CD4-positive, alpha-beta T cell treated with Interleukin-4 for 1 hour (primary cell): Measurements from ENCODE around the gene DOP1A.

Experiments
- DNase-seq, 2 donors: peaks; one replicate each; pipeline ENCODE4 v3.0.0-alpha.2; 2020 to 2022

The DOP1A gene

DNA sequence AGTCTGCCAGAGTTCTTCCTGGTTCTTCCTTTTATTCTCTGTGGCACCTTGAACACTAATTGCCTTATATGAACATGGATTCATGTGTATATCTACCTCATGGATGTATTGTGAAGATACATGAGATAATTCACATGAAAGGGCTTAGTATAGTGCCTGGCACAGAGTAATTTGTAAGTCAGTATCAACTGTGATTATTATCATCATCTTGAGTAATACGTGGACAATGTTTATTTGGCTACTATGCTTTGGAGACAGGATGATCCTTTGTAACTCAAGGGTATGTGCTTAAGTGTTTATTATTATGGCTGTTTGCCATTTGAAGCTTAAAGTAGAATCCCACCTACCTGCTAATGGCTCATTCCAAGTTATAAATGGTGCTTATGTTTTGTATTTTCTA is 16.0 kb downstream of the DOP1A start:
- no peak for DNase-seq

DNA sequence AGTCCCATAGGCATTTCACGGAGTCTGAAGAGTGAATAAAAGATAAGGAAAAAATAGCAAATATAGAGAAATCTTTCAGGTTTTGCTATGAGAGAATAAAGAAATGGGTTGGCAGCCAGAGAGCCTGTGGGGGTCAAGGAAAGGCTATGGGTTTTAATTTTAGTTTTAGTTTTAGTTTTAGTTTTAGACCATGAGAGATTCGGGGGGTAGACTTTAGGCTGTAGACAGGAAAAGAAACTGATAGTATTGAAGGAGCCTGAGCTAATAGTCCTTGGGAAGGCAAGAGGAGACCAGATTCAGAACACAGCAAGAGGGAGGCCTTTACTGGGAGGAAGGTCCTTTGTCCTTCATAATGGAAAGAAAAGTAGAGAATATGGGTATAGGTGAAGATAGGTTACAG is 19.3 kb downstream of the DOP1A start:
- DNase-seq, result no peak

DNA sequence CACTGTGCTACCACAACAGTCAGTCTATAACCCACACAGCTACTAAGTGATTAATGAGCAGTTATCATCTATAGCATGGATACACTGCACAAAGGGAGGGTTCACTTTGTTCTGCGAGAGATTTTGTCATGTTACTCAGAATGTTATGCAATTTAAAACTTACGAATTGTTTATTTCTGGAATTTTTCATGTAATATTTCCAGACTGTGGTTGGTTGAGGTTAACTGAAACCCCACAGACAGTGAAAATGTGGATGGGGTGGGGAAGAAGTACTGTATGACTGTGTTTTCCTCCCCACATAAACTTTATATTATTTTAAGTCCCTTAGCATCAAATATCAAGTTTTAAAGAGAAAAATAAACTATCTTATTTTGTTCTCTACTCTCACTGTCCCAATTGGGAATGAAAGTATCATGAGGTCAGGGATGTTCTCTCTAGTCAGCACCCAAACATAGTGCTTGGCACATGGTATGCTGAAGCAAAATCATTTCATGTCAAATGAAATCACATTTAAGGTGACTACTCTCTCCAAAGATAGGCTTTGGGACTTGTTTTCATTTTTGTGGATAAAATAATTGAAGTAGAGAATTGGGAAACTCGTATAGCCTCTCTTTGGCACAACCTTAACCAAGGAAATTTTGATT is 25.4 kb downstream of the DOP1A start:
- DNase-seq, result no peak

DNA sequence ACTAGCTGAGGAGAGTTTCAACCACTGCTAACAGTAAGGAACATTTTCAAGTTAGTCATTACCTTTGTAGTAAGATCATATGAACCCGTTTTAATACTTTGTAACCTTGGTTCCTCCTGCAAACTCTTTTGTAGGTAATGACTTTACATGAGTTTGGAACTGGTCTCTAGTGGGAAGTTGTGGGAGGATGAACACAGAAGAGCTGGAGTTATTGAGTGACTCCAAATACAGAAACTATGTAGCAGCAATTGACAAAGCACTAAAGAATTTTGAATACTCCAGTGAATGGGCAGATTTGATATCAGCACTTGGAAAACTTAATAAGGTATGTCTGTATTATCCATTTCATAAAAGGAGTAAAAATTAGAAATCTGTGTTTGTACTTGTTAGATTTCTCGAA is 29.3 kb downstream of the DOP1A start:
- DNase-seq, result no peak

DNA sequence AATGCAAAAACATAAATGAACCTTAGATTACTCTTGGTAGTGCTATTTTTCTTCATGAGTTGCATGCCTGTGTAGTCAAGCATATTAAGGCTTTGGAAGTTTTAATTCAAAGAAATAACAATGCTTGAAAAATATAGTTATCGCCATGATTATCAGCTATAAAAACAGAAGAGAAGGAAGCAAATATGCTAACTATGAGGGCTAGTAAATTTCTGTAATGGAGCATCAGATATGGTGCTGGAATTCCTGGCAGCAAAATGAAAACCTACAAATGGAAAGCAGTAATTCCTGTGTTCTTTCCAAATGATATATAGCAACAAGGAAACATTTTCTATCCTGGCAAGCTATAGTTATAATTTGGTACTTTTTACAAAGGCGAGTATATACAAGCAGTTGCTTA is 29.7 kb downstream of the DOP1A start:
- DNase-seq, result no peak

DNA sequence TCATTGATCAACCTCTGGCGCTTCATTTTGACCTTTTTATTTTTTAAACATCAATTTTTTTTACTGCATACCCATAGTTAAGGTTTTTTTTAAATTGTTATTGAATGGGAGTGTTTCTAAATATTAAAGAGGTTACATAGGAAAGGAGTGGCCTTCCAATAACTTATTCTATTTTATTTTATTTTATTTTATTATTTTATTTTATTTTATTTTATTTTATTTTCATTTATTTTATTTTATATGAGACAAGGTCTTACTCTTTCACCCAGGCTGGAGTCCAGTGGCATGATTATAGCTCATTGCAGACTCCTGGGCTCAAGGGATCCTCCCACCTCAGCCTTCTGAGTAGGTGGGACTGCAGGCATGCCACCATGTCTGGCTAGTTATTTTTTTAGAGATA is 30.2 kb downstream of the DOP1A start:
- no peak for DNase-seq

DNA sequence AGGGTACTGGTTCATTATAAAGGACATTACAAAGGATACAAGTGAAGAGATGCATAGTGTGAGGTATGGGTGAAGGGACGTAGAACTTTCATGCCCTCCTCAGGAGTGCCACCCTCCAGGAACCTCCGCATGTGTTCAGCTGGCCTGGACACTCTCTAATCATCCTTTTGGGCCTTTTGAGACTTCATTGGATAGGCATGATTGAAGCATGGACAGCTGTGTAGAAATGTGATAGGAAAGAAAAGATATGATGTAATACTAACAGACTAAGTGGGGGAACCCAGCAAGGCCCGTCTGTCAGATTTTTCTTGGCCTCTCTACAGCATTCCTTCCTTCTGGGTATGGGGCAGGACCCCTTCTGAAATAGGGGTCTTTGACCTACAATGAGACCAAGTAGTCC is 31.1 kb downstream of the DOP1A start:
- DNase-seq, result no peak

DNA sequence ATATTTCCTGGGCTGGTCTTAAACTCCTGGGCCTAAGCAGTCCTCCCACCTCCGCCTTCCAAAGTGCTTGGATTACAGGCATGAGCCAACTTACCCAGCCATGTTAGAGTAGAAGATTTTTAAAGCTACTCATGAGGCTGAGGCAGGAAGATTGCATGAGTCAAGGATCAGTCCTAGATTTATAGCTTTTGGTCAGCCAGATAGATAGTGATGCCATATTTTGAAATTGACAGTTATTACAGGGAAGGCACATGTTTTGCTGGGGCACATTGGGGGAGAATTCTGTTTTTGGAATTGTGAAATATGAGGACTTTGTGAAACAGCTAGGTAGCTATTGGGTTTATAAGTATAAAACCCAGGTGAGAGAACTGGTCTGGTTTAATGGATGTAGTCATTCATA is 40.9 kb downstream of the DOP1A start:
- DNase-seq, result no peak

DNA sequence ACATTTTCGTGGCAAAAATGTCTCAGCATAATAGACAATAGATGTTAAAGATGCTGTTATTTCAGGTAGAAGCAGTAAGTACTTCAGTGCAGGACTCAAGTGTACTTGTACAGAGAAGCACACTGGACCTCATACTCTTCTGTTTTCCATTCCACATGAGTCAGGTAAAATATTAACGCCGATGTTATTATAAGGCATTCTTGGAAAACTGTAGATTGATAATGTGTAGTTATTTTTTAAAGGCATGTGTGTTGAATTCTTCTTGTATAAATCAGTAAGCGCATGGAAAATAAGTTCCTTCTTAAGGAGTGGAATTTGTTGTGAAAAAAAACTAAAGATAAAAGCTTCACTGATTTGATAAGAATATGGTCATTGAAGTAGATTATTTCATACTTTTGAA is 45.8 kb downstream of the DOP1A start:
- no peak for DNase-seq

DNA sequence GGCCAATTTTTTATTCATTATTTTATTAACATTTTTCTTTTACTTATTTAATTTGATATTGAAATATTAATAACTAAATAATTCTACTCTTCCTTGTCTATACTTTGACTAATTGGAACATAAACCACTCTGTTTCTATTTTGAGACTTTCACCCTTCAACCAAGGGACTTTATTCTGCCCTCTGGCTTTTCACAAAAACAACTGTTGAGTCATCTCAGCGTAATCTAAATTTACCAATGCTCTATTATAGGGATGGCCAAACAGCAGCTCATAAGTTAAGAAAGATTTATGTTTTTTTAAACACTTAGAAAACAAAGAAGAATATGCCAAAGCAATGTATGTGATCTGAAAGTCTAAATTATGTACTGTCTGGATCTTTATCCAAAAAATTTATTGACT is 46.7 kb downstream of the DOP1A start:
- DNase-seq, result no peak

DNA sequence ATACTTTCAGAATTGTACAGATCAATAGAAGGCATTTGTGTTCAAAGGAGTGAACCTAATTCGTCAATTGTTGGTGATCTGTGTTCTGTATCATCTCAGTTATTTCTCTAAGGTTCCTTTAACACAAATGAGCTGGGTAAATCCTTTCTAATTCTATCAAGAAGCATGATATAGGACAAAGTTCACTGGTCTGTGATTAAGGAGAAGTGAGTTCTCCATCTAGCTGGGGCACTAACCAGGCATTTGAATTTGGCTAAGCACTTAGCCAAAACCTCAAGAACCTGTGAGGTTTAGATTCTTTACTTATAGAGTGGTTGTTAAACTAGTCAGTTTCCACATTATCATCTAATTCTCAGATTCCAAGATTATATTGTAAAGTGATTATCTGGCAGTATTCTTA is 50.3 kb downstream of the DOP1A start:
- no peak for DNase-seq

DNA sequence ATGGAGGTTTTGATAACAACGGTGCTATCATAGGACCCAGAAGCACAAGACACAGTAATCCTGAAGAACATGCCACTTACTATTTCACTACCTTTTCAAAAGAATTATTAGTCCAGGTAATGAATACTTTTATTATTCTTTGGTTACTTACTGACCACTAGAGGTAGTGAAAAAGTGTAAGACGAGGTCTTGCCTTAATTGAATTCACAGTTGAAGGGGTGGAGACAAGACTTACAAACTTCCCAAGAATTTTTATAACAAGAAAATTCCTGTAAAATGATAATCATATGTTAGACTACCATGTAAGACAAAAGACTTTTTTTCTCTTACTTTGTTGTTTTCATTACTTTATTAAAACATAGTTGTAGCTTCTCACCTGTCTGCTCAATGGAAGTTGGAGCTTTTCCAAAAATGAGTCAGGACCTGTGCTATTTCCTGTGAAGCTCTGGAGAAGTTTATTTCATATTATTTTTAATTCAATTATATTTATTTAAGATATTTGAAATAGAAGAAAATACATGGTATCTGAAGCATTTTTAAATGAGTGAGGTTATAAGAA is 52.4 kb downstream of the DOP1A start:
- DNase-seq, result no peak

DNA sequence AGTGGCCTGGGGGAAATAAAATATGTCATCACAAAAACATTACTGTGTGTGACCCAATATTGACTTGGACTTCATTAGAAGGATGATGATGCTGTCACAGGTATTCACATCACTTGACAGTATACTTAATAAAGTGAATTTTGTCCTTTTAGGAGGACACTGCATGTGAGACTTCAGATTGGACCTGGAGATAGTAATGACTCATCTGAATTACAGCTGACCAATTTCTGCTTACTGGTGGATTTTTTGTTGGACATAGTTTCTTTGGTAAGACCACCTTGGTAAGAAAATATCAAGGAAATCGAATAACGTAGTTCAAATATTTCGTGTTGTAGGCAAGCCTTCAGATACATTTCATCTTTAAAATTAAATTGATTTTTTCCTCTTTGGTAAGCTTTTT is 57.1 kb downstream of the DOP1A start:
- DNase-seq, result no peak

DNA sequence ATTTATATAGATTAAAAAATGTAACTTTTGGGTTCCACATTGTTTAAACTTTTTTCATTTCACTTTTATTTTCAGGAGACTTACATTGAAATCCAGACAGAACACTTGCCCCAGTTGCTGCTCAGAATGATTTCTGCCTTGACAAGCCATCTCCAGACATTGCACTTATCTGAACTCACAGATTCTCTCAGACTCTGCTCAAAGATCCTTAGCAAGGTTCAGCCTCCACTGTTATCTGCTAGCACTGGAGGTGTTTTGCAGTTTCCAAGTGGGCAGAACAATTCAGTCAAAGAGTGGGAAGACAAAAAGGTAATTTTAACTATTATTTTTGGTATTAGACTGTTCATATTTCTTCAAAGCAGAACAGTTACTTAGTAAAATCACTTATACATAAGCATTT is 58.0 kb downstream of the DOP1A start:
- DNase-seq, result no peak

DNA sequence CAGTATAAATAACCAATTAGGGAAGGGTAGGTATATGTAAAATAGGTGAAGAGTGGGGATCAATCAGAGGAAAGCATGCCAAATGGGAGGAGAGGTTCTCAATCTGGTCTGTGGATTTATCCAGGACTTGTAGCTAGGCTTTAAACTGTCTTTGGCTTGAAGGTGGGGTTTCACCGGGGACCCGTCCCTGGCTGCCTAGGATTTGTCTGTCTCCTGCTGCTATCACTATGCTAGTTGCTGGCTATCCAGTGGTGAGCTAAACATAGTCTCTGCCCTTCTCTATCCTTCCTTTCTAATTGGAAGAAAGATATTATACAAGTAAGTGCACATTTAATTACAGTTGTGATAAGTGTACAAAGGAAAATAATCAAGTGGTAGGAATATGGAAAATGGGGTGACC is 58.8 kb downstream of the DOP1A start:
- no peak for DNase-seq

DNA sequence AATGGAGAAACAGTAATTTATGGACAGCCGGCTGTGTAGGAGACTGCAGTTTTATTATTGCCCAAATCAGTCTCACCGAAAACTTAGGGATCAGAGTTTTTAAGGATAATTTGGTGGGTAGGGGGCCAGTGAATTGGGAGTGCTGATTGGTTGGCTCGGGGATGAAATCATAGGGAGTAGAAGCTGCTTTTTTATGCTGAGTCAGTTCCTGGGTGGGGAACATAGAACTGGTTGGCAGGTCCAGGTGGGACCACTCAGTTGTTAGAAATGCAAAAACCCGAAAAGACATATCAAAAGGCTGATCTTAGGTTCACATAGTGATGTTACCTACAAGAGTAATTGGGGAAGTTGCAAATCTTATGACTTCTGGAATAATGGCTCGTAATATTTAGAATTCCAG is 59.3 kb downstream of the DOP1A start:
- DNase-seq, result no peak

DNA sequence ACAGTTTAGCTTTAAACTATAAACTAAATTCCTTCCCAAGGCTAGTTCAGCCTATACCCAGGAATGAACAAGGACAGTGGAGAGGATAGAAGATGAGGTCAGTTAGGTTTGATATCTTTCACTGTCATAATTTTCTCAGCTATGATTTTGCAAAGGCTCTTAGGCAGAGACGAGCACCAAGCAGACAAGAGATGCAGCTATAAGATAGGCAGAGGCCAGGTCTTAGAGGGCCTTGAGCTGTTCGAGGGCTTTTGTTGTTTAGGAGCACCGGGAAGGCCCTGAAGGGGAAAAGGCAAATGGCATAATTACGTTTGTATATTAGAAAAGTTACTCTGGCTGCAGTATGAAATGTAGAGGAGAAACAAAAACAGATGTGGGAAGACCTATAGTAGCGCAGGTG is 59.8 kb downstream of the DOP1A start:
- DNase-seq, result no peak

DNA sequence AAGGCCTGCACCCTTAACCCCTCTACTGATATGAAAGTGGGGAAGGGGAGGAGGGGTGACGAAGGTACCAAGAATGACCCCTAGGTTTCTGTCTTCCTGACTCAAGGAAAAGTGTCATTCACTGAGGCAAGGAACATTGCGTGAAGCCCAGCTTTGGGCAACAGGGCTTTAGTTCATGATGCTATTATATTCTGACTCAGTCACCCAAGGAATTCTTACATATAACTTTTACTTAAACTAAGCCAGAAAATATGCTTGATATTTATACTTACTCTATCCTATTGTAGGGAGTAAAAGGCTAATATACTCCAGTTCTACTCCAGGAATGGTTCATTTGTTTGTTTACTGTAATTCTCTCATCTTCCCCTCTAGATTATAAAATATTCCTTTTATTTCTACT is 60.5 kb downstream of the DOP1A start:
- DNase-seq, result no peak

DNA sequence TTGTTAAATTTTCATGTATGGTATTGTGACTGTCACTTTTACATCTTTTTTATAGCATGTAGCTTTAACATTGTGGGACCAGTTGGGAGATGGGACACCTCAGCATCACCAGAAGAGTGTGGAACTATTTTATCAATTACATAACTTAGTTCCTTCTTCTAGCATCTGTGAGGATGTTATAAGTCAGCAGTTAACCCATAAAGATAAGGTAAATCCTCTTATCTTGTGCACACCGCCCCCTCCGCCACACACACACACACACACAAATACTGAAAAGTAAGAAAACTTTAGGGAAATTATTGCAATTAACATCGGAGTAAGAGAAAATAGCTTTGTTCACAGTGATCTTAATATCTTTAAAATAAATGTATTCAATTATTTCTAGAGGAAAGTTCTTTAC is 64.7 kb downstream of the DOP1A start:
- no peak for DNase-seq

DNA sequence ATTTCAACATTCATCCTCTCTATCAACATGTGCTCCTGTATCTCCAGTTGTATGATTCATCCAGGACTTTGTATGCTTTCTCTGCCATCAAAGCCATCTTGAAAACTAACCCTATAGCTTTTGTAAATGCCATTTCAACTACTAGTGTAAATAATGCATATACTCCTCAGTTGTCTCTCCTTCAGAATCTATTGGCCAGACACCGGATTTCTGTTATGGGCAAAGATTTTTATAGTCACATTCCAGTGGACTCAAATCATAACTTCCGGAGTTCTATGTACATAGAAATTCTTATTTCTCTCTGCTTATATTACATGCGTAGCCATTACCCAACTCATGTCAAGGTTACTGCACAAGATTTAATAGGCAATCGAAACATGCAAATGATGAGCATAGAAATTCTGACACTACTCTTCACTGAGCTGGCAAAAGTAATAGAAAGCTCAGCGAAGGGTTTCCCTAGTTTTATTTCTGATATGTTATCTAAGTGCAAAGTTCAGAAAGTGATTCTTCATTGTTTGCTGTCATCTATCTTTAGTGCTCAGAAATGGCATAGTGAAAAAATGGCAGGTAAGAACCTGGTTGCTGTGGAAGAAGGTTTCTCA is 70.7 kb downstream of the DOP1A start:
- no peak for DNase-seq

DNA sequence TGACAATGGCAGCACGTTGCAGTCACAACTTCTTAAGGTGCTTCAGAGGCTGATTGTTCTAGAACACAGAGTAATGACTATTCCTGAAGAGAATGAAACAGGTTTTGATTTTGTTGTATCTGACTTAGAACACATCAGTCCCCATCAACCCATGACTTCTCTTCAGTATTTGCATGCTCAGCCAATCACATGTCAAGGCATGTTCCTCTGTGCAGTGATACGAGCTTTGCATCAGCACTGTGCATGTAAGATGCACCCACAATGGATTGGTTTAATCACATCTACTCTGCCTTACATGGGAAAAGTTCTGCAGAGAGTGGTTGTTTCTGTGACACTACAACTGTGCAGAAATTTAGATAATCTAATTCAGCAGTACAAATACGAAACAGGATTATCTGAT is 71.3 kb downstream of the DOP1A start:
- no peak for DNase-seq

DNA sequence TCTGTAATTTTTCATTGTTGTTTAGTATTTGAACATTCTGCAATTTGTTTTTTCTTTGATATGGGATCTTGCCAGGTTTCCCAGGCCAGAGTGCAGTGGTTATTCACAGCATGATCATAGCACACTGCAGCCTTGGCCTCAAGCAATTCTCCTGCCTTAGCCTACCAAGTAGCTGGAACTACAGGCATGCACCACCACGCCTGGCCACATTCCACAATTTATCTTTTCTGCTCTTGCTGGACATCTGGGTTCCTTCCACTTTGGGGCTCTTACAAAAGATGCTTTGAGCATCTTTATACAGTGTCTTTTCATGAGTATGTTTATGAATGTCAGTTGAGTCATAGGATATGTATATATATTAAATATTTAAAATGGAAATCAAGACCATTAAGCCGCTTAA is 83.6 kb downstream of the DOP1A start:
- DNase-seq, result no peak

DNA sequence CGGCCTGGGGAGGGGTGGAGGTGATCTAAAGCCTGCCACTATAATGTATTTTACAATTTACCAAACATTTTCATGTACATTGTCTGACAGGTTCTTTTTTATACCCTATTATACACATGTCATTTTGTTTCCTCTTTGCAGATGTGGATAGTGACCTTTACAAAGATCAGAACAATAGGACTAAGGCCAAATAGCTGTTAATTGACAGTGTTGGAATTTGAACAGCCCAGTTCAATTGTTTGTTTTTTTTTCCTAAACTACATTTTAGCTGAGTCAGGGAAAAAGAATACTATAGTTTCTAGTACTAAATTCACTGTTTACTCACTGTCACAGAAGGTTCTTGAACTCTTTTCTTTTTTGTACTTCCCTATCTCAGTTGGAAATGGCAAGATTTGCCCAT is 85.4 kb downstream of the DOP1A start:
- DNase-seq, result no peak

DNA sequence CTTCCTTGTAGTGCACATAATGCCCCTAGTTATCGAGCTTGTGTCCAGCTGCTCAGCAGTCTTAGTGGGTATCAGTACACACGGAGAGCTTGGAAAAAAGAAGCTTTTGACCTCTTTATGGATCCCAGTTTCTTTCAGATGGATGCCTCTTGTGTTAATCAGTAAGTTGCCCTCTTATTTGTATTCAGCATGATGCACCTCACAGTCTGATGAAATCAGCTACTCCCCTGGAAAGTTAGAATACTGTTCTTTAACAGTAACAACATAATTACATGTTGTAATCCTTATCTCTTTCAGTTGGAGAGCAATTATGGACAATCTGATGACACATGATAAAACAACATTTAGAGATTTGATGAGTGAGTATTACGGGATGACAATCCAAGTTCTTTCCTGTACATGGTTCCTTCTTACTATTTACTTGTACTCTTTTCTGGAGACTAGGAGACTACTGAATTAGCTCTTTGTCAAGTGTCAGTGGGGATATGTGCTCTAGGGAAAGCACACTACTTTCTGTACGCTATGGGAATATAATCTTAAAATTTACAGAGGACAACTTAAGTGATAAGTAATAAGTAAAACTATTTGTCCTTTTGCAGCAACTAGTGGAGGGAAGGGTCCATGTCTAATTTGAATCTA is 86.5 kb downstream of the DOP1A start:
- no peak for DNase-seq

DNA sequence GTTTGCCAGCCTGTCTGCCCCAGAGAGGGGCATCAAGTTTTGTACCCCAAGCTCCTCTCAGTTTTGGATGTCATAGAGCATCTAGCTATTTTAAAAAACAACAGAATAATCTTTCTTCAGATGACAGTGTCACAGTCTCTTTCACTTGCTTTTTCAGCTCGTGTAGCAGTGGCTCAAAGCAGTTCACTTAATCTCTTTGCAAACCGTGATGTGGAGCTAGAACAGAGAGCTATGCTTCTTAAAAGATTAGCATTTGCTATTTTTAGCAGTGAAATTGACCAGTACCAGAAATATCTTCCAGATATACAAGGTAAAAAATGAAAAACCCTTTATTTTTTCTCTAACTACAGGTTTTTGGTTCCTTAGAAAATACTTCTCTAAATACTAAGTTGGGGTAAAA is 88.3 kb downstream of the DOP1A start:
- no peak for DNase-seq
